ENCODE measurements around the gene NME7.

DNA sequence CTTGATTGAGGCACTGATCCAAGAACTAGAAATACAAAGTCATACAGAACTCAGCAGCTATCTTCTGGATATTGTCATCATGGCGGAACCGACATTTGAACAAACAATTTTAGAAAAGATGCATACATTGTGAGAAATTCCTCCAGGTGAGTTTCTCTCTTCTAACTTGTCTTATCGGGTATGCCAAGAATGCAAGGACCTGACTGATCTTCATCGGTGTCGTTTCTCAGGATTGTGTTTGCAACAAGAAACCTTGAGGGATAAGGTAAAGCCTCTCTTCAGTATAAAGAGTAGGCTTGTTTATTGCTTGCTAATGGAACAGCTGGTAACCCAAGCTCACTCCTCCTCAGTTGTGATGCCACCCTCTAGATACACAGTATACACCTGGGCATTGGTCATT, 62.2 kb downstream of the NME7 start:
- TF ChIP-seq, protein P1, sequence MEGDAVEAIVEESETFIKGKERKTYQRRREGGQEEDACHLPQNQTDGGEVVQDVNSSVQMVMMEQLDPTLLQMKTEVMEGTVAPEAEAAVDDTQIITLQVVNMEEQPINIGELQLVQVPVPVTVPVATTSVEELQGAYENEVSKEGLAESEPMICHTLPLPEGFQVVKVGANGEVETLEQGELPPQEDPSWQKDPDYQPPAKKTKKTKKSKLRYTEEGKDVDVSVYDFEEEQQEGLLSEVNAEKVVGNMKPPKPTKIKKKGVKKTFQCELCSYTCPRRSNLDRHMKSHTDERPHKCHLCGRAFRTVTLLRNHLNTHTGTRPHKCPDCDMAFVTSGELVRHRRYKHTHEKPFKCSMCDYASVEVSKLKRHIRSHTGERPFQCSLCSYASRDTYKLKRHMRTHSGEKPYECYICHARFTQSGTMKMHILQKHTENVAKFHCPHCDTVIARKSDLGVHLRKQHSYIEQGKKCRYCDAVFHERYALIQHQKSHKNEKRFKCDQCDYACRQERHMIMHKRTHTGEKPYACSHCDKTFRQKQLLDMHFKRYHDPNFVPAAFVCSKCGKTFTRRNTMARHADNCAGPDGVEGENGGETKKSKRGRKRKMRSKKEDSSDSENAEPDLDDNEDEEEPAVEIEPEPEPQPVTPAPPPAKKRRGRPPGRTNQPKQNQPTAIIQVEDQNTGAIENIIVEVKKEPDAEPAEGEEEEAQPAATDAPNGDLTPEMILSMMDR (IDR thresholded peaks at IDR 0.05), result no peak
- TF ChIP-seq POLR2AphosphoS5 (IDR thresholded peaks at IDR 0.05; ENCODE audit: low read depth, low read length), result no peak
